ENCODE measurements around the gene RAD54L2.

RAD54L2 gene

DNA sequence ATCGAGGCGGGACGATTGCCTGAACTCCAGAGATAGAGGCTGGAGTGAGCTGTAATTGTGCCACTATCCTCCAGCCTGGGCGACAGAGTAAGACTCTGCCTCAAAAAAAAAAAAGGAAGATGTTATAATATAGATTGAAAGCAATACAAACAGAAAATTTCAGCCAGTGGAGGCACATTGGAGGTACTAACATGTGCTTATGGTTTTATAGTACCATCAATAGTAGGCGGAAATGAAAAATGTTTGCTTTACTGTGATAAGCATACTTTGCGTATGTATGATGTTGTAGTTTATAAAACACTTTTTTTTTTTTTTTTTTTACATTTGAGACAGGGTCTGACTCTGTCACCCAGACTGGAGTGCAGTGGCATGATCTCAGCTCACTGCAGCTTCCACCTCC is 8.8 kb downstream of the RAD54L2 start:
- CTCF ChIA-PET: no interaction called here
- no peak for DNase-seq (ENCODE audit: extremely low spot score)
- POLR2A ChIA-PET: interaction anchor here (1.3 kb wide), 1 partner anchor 8 kb away, joined by 4 read pairs; no protein-coding TSS in a partner anchor
- TF ChIP-seq BHLHE40 (IDR thresholded peaks at IDR 0.05; ENCODE audit: borderline replicate concordance) (no peak), SP1 (IDR thresholded peaks at IDR 0.05) (no peak), ARNT (IDR thresholded peaks at IDR 0.05) (no peak), TARDBP (IDR thresholded peaks at IDR 0.05) (no peak), LEF1 (IDR thresholded peaks at IDR 0.05; ENCODE audit: borderline replicate concordance) (no peak), HDGF (IDR thresholded peaks at IDR 0.05; ENCODE audit: borderline replicate concordance) (no peak)
- TF ChIP-seq, protein P1, sequence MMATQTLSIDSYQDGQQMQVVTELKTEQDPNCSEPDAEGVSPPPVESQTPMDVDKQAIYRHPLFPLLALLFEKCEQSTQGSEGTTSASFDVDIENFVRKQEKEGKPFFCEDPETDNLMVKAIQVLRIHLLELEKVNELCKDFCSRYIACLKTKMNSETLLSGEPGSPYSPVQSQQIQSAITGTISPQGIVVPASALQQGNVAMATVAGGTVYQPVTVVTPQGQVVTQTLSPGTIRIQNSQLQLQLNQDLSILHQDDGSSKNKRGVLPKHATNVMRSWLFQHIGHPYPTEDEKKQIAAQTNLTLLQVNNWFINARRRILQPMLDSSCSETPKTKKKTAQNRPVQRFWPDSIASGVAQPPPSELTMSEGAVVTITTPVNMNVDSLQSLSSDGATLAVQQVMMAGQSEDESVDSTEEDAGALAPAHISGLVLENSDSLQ (IDR thresholded peaks at IDR 0.05): no peak

GRCh38 chr3:51549311-51549710 is 10.8 kb downstream of the RAD54L2 start:
- CTCF ChIA-PET: no interaction called here

DNA sequence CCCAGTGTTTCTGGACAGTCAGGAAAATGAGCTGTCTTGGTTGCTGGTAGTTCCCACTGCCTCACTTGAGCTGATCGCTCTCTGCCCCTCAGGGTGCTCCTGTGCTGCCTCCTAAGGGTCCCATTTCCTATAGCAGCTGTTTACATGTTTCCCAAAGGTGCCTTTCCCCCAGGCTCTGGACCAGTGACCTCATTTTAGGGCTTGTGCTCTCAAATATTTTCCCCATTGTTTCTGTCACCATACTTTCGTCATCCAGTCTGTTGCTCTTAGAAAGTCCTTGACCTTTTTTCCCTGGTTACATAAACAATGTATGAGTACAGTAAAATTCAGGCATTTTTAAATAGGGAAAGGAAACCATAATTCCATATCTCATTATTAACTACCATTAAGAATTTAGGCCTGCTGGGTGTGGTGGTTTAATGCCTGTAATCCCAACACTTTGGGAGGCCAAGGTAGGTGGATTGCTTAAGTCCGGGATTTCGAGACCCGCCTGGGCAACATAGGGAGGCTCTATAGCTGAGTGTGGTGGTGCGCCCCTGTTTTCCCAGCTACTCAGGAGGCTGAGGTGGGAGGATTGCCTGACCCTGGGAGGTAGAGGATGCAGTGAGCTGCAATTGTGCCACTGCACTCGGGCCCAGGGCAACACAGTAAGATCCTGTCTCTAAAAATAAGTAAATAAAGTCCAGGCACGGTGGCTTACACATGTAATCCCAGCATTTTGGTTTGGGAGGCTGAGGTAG is 11.7 kb downstream of the RAD54L2 start:
- POLR2A ChIA-PET: interaction anchor here (1.8 kb wide), 1 partner anchor 12 kb away, joined by 8 read pairs; the partner anchor contains the start of gene RAD54L2

More at GRCh38 chr3:51549311-51549710, 10.8 kb downstream of the RAD54L2 start:
- POLR2A ChIA-PET: interaction anchor here (1.8 kb wide), 1 partner anchor 11 kb away, joined by 8 read pairs; the partner anchor contains the start of gene RAD54L2
- no peak for TF ChIP-seq L3MBTL2 (conservative IDR thresholded peaks at IDR 0.05)
- TF ChIP-seq CTBP1 (IDR thresholded peaks at IDR 0.05; ENCODE audit: borderline replicate concordance): no peak
- TF ChIP-seq ZNF384 (IDR thresholded peaks at IDR 0.05): no peak
- TF ChIP-seq HDGF (IDR thresholded peaks at IDR 0.05; ENCODE audit: borderline replicate concordance): no peak
- TF ChIP-seq FOXM1 (IDR thresholded peaks at IDR 0.05; ENCODE audit: borderline replicate concordance): no peak
- TF ChIP-seq, protein P1 (IDR thresholded peaks at IDR 0.05): no peak
- TF ChIP-seq SUZ12 (IDR thresholded peaks at IDR 0.05): no peak
- DNase-seq (ENCODE audit: extremely low spot score): no peak

GRCh38 chr3:51557993-51558392 is 19.5 kb downstream of the RAD54L2 start:
- POLR2A ChIA-PET: no interaction called here
- CTCF ChIA-PET: no interaction called here
- no peak for DNase-seq (ENCODE audit: extremely low spot score)
- no peak for TF ChIP-seq SUZ12 (IDR thresholded peaks at IDR 0.05)
- TF ChIP-seq FOXM1 (IDR thresholded peaks at IDR 0.05; ENCODE audit: borderline replicate concordance): no peak
- TF ChIP-seq L3MBTL2 (conservative IDR thresholded peaks at IDR 0.05): no peak
- TF ChIP-seq CTBP1 (IDR thresholded peaks at IDR 0.05; ENCODE audit: borderline replicate concordance): no peak
- no peak for TF ChIP-seq HDGF (IDR thresholded peaks at IDR 0.05; ENCODE audit: borderline replicate concordance)
- TF ChIP-seq SP1 (IDR thresholded peaks at IDR 0.05): no peak
- no peak for TF ChIP-seq NFRKB (IDR thresholded peaks at IDR 0.05)
- no peak for TF ChIP-seq ZNF384 (IDR thresholded peaks at IDR 0.05)
- no peak for TF ChIP-seq LEF1 (IDR thresholded peaks at IDR 0.05; ENCODE audit: borderline replicate concordance)
- TF ChIP-seq FOXK2 (IDR thresholded peaks at IDR 0.05): no peak
- TF ChIP-seq ELF4 (IDR thresholded peaks at IDR 0.05): no peak
- TF ChIP-seq FOXA1 (IDR thresholded peaks at IDR 0.05): no peak
- no peak for TF ChIP-seq TARDBP (IDR thresholded peaks at IDR 0.05)
- no peak for TF ChIP-seq BHLHE40 (IDR thresholded peaks at IDR 0.05; ENCODE audit: borderline replicate concordance)
- TF ChIP-seq, protein P1 (IDR thresholded peaks at IDR 0.05): no peak
- TF ChIP-seq ARNT (IDR thresholded peaks at IDR 0.05): no peak

More for the DNA sequence above, 11.7 kb downstream of the RAD54L2 start:
- TF ChIP-seq L3MBTL2 (conservative IDR thresholded peaks at IDR 0.05): no peak
- TF ChIP-seq, protein P1 (IDR thresholded peaks at IDR 0.05): no peak
- TF ChIP-seq SP1 (IDR thresholded peaks at IDR 0.05): no peak
- no peak for TF ChIP-seq TARDBP (IDR thresholded peaks at IDR 0.05)
- no peak for DNase-seq (ENCODE audit: extremely low spot score)
- CTCF ChIA-PET: no interaction called here

GRCh38 chr3:51559411-51559888 is 20.9 kb downstream of the RAD54L2 start:
- ChIA-PET CTCF (no interaction called here), POLR2A (interaction anchor here (0.7 kb wide), 1 partner anchor 22 kb away, joined by 3 read pairs; no protein-coding TSS in a partner anchor)
- no peak for DNase-seq (ENCODE audit: extremely low spot score)
- TF ChIP-seq NFRKB (IDR thresholded peaks at IDR 0.05) (no peak), ARNT (IDR thresholded peaks at IDR 0.05) (no peak), BHLHE40 (IDR thresholded peaks at IDR 0.05; ENCODE audit: borderline replicate concordance) (no peak), SP1 (IDR thresholded peaks at IDR 0.05) (no peak), LEF1 (IDR thresholded peaks at IDR 0.05; ENCODE audit: borderline replicate concordance) (no peak), FOXM1 (IDR thresholded peaks at IDR 0.05; ENCODE audit: borderline replicate concordance) (no peak), L3MBTL2 (conservative IDR thresholded peaks at IDR 0.05) (no peak), CTBP1 (IDR thresholded peaks at IDR 0.05; ENCODE audit: borderline replicate concordance) (no peak), ZNF384 (IDR thresholded peaks at IDR 0.05) (no peak), ELF4 (IDR thresholded peaks at IDR 0.05) (no peak), HDGF (IDR thresholded peaks at IDR 0.05; ENCODE audit: borderline replicate concordance) (no peak), FOXK2 (IDR thresholded peaks at IDR 0.05) (no peak), FOXA1 (IDR thresholded peaks at IDR 0.05) (no peak), SUZ12 (IDR thresholded peaks at IDR 0.05) (no peak), TARDBP (IDR thresholded peaks at IDR 0.05) (no peak)

Data from HEK293T (cell line).